Left ventricle myocardium inferior (tissue), 1 donor: ENCODE data around the gene PPTC7. TPM values are rescaled to one million over a fixed set of nuclear protein-coding genes. Genes with fewer than 3 reads are reported as not detected.
A peak's percentile ranks its signal among the peaks of the same experiment; 100 is the strongest.

Experiments
- DNase-seq: peaks from one replicate; pipeline ENCODE4 v3.0.0-alpha.2; 2020
- H3K27ac ChIP-seq: fragments of 200-600 bp; replicated peaks from 2 replicates; pipeline ENCODE4 v1.8.0; 2021
- H3K27me3 ChIP-seq: fragments of 200-600 bp; 2 replicates; pipeline ENCODE4 v1.8.0; 2021; ENCODE audit warnings: low read depth
- H3K36me3 ChIP-seq: fragments of 200-600 bp; 2 replicates; pipeline ENCODE4 v1.8.0; 2021
- H3K4me1 ChIP-seq: fragments of 200-600 bp; 2 replicates; pipeline ENCODE4 v1.8.0; 2021
- H3K4me3 ChIP-seq: fragments of 200-600 bp; 2 replicates; pipeline ENCODE4 v1.8.0; 2021; ENCODE audit warnings: mild to moderate bottlenecking, moderate library complexity
- H3K9me3 ChIP-seq: fragments of 200-600 bp; replicated peaks from 2 replicates; pipeline ENCODE4 v1.8.0; 2021
- CTCF ChIP-seq: fragments of 200-600 bp; IDR thresholded peaks from 2 replicates; pipeline ENCODE4 v1.8.0; 2021; ENCODE audit warnings: antibody characterized with exemption, mild to moderate bottlenecking, borderline replicate concordance
- intact Hi-C: fragments of 100-400 bp; cut with micrococcal nuclease; formaldehyde crosslinking; loops from one replicate; pipeline ENCODE4 v1.11.0; 2022
- long read RNA-seq: library from polyadenylated mRNA; unstranded; transcript quantifications from one replicate; pipeline ENCODE4 v2.0.0, GENCODE V29; 2021
- total RNA-seq: library from RNA; stranded (reverse); fragmentation: NEBNext Ultra II Directional; extraction: Animal tissue kit (Norgen Biotek cat#: 25700); gene quantifications from one replicate; pipeline ENCODE4 v1.2.1, GENCODE V29; 2021
- donor health status: DM: no; HTN: yes; CAD: no; lungs with severe emphysema.

PPTC7 gene, protein sequence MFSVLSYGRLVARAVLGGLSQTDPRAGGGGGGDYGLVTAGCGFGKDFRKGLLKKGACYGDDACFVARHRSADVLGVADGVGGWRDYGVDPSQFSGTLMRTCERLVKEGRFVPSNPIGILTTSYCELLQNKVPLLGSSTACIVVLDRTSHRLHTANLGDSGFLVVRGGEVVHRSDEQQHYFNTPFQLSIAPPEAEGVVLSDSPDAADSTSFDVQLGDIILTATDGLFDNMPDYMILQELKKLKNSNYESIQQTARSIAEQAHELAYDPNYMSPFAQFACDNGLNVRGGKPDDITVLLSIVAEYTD
- 103 TPM for total RNA-seq
- long read RNA-seq, full-length matches to known transcripts = 27 of 56 reads
- long read RNA-seq, partial matches to known transcripts = 1 of 56 reads
- long read RNA-seq, other reads (novel, unspliced or antisense) = 28 of 56 reads

GRCh38 chr12:110583137-110584059 is at the start of gene PPTC7:
PPTC7 (minus strand) TSS chr12:110583318; CDS start chr12:110583031, 287 bp downstream.
- Histone ChIP-seq H3K27ac (peak within 1 kb of the TSS; percentile 91), H3K27me3 (no peaks in the 10 kb centered on the region), H3K4me1 (peaks cover 73% of the 10 kb centered on the region), H3K36me3 (no peaks in the 10 kb centered on the region), H3K9me3 (no peaks in the 10 kb centered on the region), H3K4me3 (peak within 1 kb of the TSS; percentile 75)
- peak; percentile 97 for DNase-seq
- intact Hi-C loops = no loop called here
- no peak for TF ChIP-seq CTCF

GRCh38 chr12:110627500-110628195 is 44.5 kb upstream of the PPTC7 start:
- H3K36me3 ChIP-seq = peaks cover 45% of the 10 kb centered on the region

DNA sequence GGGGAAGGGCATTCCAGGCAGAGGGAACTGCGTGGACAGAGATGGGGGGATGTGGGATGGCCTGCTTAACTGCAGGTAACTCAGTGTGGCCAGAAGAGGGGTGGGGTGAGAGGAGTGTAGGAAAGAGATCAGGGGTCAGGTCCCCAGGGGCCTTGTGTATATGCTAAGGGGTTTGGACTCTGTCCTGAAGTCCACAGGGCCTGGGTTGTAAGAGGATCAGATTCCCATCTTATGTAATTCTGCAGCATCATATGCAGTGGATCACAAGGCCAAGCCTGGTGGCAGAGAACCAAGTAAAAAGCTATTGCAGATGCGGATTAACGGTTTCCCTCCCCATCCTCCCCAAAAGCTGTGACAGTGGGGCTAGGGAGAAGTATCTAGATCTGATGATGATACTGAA is 39.5 kb upstream of the PPTC7 start:
- Histone ChIP-seq H3K9me3 (no peaks in the 10 kb centered on the region), H3K27ac (no peak overlapping the region), H3K27me3 (no peaks in the 10 kb centered on the region), H3K4me3 (no peak overlapping the region), H3K36me3 (peaks cover 12% of the 10 kb centered on the region), H3K4me1 (no peaks in the 10 kb centered on the region)
- no peak for TF ChIP-seq CTCF
- intact Hi-C loops = no loop called here
- no peak for DNase-seq

More at GRCh38 chr12:110627500-110628195, 44.5 kb upstream of the PPTC7 start:
- no peak for DNase-seq
- Histone ChIP-seq H3K27ac (no peak overlapping the region), H3K4me1 (no peaks in the 10 kb centered on the region), H3K27me3 (no peaks in the 10 kb centered on the region), H3K9me3 (no peaks in the 10 kb centered on the region), H3K4me3 (no peak overlapping the region)
- no peak for TF ChIP-seq CTCF
- intact Hi-C loops = no loop called here

DNA sequence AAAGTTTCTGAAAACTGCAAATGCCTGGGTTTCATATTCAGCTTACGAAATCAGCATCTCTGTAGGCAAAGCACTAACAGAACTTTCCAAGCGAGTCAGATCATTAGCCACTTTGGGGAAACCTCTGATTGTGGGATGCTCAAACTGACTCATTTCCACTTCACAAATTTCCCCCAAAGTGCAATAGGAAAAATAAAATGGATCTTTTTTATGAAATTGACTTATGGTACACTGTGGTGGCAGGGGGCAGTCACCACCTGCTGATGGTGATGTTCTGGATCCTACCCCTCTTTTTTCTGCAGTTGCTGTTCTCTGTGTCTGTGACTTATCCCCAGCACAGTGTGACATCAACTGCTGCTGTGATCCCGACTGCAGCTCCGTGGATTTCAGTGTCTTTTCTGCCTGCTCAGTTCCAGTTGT is 36.4 kb upstream of the PPTC7 start:
- Histone ChIP-seq H3K9me3 (no peaks in the 10 kb centered on the region), H3K27ac (no peak overlapping the region), H3K27me3 (no peaks in the 10 kb centered on the region), H3K4me1 (peaks cover 3% of the 10 kb centered on the region), H3K36me3 (peaks cover 4% of the 10 kb centered on the region), H3K4me3 (no peak overlapping the region)
- no peak for TF ChIP-seq CTCF
- no peak for DNase-seq
- intact Hi-C loops = no loop called here
